WTC11 (cell line): ENCODE measurements around the gene NOTO. TPM values are rescaled to one million over a fixed set of nuclear protein-coding genes. Genes with fewer than 3 reads are reported as not detected.

ENCODE experiments used
- ATAC-seq: fragments of 200-7000 bp; cut with Tn5 transposase; 2 replicates; pipeline ENCODE4 v1.10.0; 2021; ENCODE audit warnings: mild to moderate bottlenecking, moderate library complexity
- CTCF ChIA-PET: fragments of 300-600 bp; sonication (Branson Sonifier 250); formaldehyde crosslinking; loops from one replicate; lab custom pipeline; 2021; ENCODE audit warnings: antibody characterized with exemption; lab: Charles Lee
- POLR2A ChIA-PET: fragments of 350-600 bp; sonication (Branson Sonifier 250); formaldehyde crosslinking; loops from one replicate; lab custom pipeline; 2021; ENCODE audit warnings: antibody characterized with exemption; lab: Charles Lee
- DNase-seq: peaks from one replicate; pipeline ENCODE4 v3.0.0; 2021; ENCODE audit warnings: low spot score
- H3K27ac Mint-ChIP-seq: 2 replicates; pipeline ENCODE4 v1.8.0; 2021; ENCODE audit warnings: mixed read lengths
- H3K27me3 Mint-ChIP-seq: 2 replicates; pipeline ENCODE4 v1.8.0; 2021; ENCODE audit warnings: low read depth, mild to moderate bottlenecking, moderate library complexity, mixed read lengths
- H3K36me3 Mint-ChIP-seq: 2 replicates; pipeline ENCODE4 v1.8.0; 2021; ENCODE audit warnings: mixed read lengths
- H3K4me1 Mint-ChIP-seq: 2 replicates; pipeline ENCODE4 v1.8.0; 2022; ENCODE audit warnings: mixed read lengths
- H3K4me3 Mint-ChIP-seq: 2 replicates; pipeline ENCODE4 v1.8.0; 2021; ENCODE audit warnings: mild to moderate bottlenecking, moderate library complexity, mixed read lengths
- H3K9me3 Mint-ChIP-seq: 2 replicates; pipeline ENCODE4 v1.8.0; 2021; ENCODE audit warnings: mixed read lengths
- GABPB1 ChIP-seq: sonication (generic); formaldehyde crosslinking; IDR thresholded peaks from 2 replicates; pipeline ENCODE4 v1.8.1; 2023; ENCODE audit warnings: mild to moderate bottlenecking, missing genetic modification reagents
- IRF2 ChIP-seq: sonication (generic); formaldehyde crosslinking; IDR thresholded peaks from 2 replicates; pipeline ENCODE4 v1.8.0; 2022; ENCODE audit warnings: low read depth, missing genetic modification reagents, borderline replicate concordance
- MXD4 ChIP-seq: fragments of 250-450 bp; sonication (Bioruptor Pico); IDR thresholded peaks from 2 replicates; pipeline ENCODE4 v1.8.0; 2021; ENCODE audit warnings: mild to moderate bottlenecking, moderate library complexity, borderline replicate concordance
- MYBL2 ChIP-seq: sonication (generic); formaldehyde crosslinking; IDR thresholded peaks from 2 replicates; pipeline ENCODE4 v1.8.1; 2023; ENCODE audit warnings: mild to moderate bottlenecking, moderate library complexity, missing genetic modification reagents
- NFATC4 ChIP-seq: fragments of 250-450 bp; sonication (Bioruptor Pico); IDR thresholded peaks from 2 replicates; pipeline ENCODE4 v1.9.0; 2021; ENCODE audit warnings: mild to moderate bottlenecking
- NR1H2 ChIP-seq: sonication (generic); formaldehyde crosslinking; IDR thresholded peaks from 2 replicates; pipeline ENCODE4 v1.9.0; 2021; ENCODE audit warnings: mild to moderate bottlenecking, moderate library complexity, missing genetic modification reagents
- SMAD3 ChIP-seq: sonication (generic); formaldehyde crosslinking; IDR thresholded peaks from 2 replicates; pipeline ENCODE4 v1.8.0; 2022; ENCODE audit warnings: missing genetic modification reagents, mild to moderate bottlenecking, borderline replicate concordance
- TEAD1 ChIP-seq: sonication (generic); formaldehyde crosslinking; IDR thresholded peaks from 2 replicates; pipeline ENCODE4 v1.8.0; 2022; ENCODE audit warnings: mild to moderate bottlenecking, missing genetic modification reagents
- ZNF396 ChIP-seq: fragments of 250-450 bp; sonication (Bioruptor Pico); IDR thresholded peaks from 2 replicates; pipeline ENCODE4 v1.8.0; 2021; ENCODE audit warnings: mild to moderate bottlenecking, moderate library complexity, borderline replicate concordance
- ZNF423 ChIP-seq: fragments of 250-450 bp; sonication (Bioruptor Pico); IDR thresholded peaks from 2 replicates; pipeline ENCODE4 v2.1.2; 2022; ENCODE audit warnings: mild to moderate bottlenecking, moderate library complexity
- total RNA-seq: library from RNA; stranded (reverse); gene quantifications from 3 replicates; pipeline ENCODE4 v1.2.3, GENCODE V29; 2021
- TF ChIP-seq, protein P1 (sequence below): sonication (generic); formaldehyde crosslinking; conservative IDR thresholded peaks from 2 replicates; pipeline ENCODE4 v1.8.1; 2023; ENCODE audit warnings: mild to moderate bottlenecking, low read depth, missing genetic modification reagents, moderate library complexity
- TF ChIP-seq, protein P2 (sequence below): sonication (generic); formaldehyde crosslinking; IDR thresholded peaks from 2 replicates; pipeline ENCODE4 v1.8.1; 2022; ENCODE audit warnings: missing genetic modification reagents, borderline replicate concordance
- TF ChIP-seq, protein P3 (sequence below): sonication (generic); formaldehyde crosslinking; IDR thresholded peaks from 2 replicates; pipeline ENCODE4 v1.8.1; 2022; ENCODE audit warnings: mild to moderate bottlenecking, moderate library complexity, missing genetic modification reagents
- TF ChIP-seq, protein P4 (sequence below): sonication (generic); formaldehyde crosslinking; IDR thresholded peaks from 2 replicates; pipeline ENCODE4 v1.8.1; 2023; ENCODE audit warnings: mild to moderate bottlenecking, missing genetic modification reagents, borderline replicate concordance
- TF ChIP-seq, protein P5 (sequence below): sonication (generic); formaldehyde crosslinking; IDR thresholded peaks from 2 replicates; pipeline ENCODE4 v1.8.0; 2023; ENCODE audit warnings: mild to moderate bottlenecking, missing genetic modification reagents
- TF ChIP-seq, protein P6 (sequence below): fragments of 250-450 bp; sonication (Bioruptor Pico); conservative IDR thresholded peaks from 2 replicates; pipeline ENCODE4 v1.9.0; 2021; ENCODE audit warnings: mild to moderate bottlenecking

Gene NOTO
- total RNA-seq, 1 experiment from 2014 or later: 0.15 TPM

DNA sequence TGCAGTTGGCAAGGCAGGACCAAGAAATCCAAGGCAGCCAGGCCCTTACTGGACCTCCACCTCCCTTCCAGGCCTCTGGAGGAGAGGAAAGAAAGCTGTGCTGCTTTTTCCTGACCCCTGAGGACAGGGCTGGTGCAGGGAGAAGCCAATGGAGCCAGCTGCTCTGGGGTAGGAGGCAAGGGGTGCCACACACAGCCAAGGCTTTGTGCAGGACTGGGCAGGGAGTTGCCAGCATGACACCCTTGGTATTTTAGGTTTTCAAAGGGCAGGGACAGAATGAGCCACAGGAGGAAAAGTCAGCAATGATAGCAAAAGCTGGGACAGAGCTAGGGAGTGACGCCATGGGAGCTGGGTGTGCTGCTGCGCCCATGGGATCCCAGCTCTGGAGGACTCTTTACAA is 54.6 kb downstream of the NOTO start (continued):
- TF ChIP-seq GABPB1 (CRISPR knock-in tag): no peak
- TF ChIP-seq, protein P1, sequence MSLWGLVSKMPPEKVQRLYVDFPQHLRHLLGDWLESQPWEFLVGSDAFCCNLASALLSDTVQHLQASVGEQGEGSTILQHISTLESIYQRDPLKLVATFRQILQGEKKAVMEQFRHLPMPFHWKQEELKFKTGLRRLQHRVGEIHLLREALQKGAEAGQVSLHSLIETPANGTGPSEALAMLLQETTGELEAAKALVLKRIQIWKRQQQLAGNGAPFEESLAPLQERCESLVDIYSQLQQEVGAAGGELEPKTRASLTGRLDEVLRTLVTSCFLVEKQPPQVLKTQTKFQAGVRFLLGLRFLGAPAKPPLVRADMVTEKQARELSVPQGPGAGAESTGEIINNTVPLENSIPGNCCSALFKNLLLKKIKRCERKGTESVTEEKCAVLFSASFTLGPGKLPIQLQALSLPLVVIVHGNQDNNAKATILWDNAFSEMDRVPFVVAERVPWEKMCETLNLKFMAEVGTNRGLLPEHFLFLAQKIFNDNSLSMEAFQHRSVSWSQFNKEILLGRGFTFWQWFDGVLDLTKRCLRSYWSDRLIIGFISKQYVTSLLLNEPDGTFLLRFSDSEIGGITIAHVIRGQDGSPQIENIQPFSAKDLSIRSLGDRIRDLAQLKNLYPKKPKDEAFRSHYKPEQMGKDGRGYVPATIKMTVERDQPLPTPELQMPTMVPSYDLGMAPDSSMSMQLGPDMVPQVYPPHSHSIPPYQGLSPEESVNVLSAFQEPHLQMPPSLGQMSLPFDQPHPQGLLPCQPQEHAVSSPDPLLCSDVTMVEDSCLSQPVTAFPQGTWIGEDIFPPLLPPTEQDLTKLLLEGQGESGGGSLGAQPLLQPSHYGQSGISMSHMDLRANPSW: no peak

DNA sequence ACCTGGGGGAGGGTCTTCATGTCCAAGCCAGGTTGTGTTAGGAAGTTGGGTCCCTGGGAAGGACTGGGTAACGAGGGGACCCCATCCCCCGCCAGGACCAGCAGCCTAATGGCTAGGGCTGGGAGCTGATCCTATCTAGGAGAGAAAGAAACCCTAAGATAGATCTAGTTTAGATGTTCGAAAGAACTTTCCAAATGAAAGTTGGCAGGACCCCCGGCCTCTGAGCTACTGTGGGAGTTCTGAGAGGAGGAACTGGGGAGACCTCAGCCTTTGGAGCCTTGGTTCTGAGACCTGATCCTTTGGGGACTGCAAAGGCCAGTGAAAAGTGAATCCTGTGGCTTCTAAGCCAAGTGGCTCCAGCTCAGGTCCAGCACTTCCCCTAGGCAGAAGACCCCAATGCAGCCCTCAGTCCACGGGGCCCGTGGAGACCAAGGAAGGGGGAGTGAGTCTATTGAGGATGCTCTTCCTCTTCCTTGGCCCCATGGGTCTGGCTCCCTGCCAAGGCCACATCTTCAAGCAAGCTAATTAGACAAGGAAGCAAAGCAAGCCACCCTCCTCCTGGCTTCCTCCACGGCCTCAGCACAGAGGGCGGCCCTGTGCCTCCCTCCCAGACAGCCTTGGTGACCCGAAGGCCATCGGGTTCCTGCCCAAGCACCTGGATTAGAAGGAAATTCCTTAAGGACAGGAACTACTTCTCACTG is 55.2 kb downstream of the NOTO start:
- Mint-ChIP-seq H3K4me3 (no peak overlapping the region), H3K36me3 (peaks cover 20% of the 10 kb centered on the region)
- CTCF ChIA-PET: interaction anchor here (1.1 to 2.2 kb wide), 6 partner anchors 11 to 172 kb away, joined by 3 to 5 read pairs (median 5); partner anchors contain the start of gene EGR4
- TF ChIP-seq, protein P1: no peak
- TF ChIP-seq, protein P2, sequence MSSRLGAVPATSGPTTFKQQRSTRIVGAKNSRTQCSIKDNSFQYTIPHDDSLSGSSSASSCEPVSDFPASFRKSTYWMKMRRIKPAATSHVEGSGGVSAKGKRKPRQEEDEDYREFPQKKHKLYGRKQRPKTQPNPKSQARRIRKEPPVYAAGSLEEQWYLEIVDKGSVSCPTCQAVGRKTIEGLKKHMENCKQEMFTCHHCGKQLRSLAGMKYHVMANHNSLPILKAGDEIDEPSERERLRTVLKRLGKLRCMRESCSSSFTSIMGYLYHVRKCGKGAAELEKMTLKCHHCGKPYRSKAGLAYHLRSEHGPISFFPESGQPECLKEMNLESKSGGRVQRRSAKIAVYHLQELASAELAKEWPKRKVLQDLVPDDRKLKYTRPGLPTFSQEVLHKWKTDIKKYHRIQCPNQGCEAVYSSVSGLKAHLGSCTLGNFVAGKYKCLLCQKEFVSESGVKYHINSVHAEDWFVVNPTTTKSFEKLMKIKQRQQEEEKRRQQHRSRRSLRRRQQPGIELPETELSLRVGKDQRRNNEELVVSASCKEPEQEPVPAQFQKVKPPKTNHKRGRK: no peak
- TF ChIP-seq, protein P3, sequence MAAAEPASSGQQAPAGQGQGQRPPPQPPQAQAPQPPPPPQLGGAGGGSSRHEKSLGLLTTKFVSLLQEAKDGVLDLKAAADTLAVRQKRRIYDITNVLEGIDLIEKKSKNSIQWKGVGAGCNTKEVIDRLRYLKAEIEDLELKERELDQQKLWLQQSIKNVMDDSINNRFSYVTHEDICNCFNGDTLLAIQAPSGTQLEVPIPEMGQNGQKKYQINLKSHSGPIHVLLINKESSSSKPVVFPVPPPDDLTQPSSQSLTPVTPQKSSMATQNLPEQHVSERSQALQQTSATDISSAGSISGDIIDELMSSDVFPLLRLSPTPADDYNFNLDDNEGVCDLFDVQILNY: no peak
- no peak for TF ChIP-seq IRF2 (CRISPR knock-in tag)
- no peak for TF ChIP-seq SMAD3 (CRISPR knock-in tag)
- no peak for TF ChIP-seq NFATC4
- TF ChIP-seq ZNF423 (CRISPR knock-in tag): no peak
- TF ChIP-seq MXD4 (CRISPR knock-in tag): no peak
- TF ChIP-seq, protein P4, sequence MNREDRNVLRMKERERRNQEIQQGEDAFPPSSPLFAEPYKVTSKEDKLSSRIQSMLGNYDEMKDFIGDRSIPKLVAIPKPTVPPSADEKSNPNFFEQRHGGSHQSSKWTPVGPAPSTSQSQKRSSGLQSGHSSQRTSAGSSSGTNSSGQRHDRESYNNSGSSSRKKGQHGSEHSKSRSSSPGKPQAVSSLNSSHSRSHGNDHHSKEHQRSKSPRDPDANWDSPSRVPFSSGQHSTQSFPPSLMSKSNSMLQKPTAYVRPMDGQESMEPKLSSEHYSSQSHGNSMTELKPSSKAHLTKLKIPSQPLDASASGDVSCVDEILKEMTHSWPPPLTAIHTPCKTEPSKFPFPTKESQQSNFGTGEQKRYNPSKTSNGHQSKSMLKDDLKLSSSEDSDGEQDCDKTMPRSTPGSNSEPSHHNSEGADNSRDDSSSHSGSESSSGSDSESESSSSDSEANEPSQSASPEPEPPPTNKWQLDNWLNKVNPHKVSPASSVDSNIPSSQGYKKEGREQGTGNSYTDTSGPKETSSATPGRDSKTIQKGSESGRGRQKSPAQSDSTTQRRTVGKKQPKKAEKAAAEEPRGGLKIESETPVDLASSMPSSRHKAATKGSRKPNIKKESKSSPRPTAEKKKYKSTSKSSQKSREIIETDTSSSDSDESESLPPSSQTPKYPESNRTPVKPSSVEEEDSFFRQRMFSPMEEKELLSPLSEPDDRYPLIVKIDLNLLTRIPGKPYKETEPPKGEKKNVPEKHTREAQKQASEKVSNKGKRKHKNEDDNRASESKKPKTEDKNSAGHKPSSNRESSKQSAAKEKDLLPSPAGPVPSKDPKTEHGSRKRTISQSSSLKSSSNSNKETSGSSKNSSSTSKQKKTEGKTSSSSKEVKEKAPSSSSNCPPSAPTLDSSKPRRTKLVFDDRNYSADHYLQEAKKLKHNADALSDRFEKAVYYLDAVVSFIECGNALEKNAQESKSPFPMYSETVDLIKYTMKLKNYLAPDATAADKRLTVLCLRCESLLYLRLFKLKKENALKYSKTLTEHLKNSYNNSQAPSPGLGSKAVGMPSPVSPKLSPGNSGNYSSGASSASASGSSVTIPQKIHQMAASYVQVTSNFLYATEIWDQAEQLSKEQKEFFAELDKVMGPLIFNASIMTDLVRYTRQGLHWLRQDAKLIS: no peak
- no peak for TF ChIP-seq NR1H2
- TF ChIP-seq ZNF396: no peak
- TF ChIP-seq, protein P5, sequence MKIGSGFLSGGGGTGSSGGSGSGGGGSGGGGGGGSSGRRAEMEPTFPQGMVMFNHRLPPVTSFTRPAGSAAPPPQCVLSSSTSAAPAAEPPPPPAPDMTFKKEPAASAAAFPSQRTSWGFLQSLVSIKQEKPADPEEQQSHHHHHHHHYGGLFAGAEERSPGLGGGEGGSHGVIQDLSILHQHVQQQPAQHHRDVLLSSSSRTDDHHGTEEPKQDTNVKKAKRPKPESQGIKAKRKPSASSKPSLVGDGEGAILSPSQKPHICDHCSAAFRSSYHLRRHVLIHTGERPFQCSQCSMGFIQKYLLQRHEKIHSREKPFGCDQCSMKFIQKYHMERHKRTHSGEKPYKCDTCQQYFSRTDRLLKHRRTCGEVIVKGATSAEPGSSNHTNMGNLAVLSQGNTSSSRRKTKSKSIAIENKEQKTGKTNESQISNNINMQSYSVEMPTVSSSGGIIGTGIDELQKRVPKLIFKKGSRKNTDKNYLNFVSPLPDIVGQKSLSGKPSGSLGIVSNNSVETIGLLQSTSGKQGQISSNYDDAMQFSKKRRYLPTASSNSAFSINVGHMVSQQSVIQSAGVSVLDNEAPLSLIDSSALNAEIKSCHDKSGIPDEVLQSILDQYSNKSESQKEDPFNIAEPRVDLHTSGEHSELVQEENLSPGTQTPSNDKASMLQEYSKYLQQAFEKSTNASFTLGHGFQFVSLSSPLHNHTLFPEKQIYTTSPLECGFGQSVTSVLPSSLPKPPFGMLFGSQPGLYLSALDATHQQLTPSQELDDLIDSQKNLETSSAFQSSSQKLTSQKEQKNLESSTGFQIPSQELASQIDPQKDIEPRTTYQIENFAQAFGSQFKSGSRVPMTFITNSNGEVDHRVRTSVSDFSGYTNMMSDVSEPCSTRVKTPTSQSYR (CRISPR knock-in tag): no peak
- TF ChIP-seq, protein P6, sequence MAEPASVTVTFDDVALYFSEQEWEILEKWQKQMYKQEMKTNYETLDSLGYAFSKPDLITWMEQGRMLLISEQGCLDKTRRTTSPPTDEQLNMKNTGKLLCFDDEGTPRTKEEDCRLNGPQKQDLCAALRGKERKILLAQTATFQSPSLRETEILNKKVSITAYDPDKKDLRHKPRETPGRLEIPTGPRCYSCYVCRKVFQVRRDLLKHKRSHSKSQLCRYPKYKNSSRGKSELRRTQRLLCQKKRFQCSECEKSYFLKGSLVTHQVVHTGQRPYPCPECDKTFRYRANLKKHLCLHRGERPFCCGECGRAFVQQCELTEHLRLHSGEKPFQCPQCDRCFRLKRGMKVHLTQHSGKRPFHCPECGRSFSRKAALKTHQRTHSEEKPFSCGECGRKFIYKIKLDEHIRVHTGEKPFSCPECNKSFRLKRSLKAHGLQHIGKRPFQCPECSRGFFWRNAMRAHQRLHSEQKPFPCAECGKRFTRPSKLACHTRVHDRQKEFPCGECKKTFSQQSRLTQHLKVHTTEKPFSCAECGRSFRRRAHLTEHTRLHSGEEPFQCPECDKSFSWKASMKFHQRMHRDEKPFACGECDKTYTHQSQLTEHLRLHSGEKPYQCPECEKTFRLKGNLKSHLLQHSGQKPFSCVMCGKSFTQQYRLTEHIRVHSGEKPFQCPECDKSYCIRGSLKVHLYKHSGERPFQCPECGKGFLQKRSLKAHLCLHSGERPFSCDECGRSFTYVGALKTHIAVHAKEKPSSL (CRISPR knock-in tag): no peak
- TF ChIP-seq MYBL2 (CRISPR knock-in tag): no peak
- no peak for TF ChIP-seq TEAD1 (CRISPR knock-in tag)

More for the DNA sequence above, 55.2 kb downstream of the NOTO start:
- DNase-seq (no peak), ATAC-seq (no peak)
- Mint-ChIP-seq H3K27ac (no peak overlapping the region), H3K9me3 (no peaks in the 10 kb centered on the region), H3K4me1 (peaks cover 11% of the 10 kb centered on the region), H3K27me3 (no peaks in the 10 kb centered on the region; the same call in 1 of the 2 replicates)
- POLR2A ChIA-PET: interaction anchor here (1.8 kb wide), 1 partner anchor 11 kb away, joined by 9 read pairs; no protein-coding TSS in a partner anchor
